GM12864 (cell line): ENCODE measurements around the gene PPP1R14C.

Source experiments
- DNase-seq: peaks from one replicate; pipeline ENCODE4 v3.0.0-alpha.2; 2011; ENCODE audit warnings: low read depth
- H3K4me3 ChIP-seq: 2 replicates; pipeline ENCODE4 v1.5.1; 2011; ENCODE audit warnings: mild to moderate bottlenecking, low read depth, low read length, control low read depth
- CTCF ChIP-seq: IDR thresholded peaks from 2 replicates; pipeline ENCODE4 v1.5.1; 2011; ENCODE audit warnings: low read depth, mild to moderate bottlenecking, moderate library complexity, low read length, control low read depth, inconsistent platforms; ENCODE audit errors: missing control alignments

PPP1R14C gene

GRCh38 chr6:150229436-150230163, 86.8 kb downstream of the PPP1R14C start:
- DNase-seq: no peak
- TF ChIP-seq CTCF: no peak

GRCh38 chr6:150230164-150230561, 87.3 kb downstream of the PPP1R14C start:
- H3K4me3 ChIP-seq: no peak overlapping the region
- DNase-seq: no peak
- no peak for TF ChIP-seq CTCF

More at GRCh38 chr6:150229436-150230163, 86.8 kb downstream of the PPP1R14C start:
- no peak overlapping the region for H3K4me3 ChIP-seq

- no peak for DNase-seq
- no peak overlapping the region for H3K4me3 ChIP-seq
- no peak for TF ChIP-seq CTCF
Observed at GRCh38 chr6:150230832-150231524, 88.1 kb downstream of the PPP1R14C start.

- TF ChIP-seq CTCF: no peak
- DNase-seq: no peak
- no peak overlapping the region for H3K4me3 ChIP-seq
Observed at GRCh38 chr6:150231525-150231850, 88.6 kb downstream of the PPP1R14C start.

GRCh38 chr6:150233843-150234269, 91.0 kb downstream of the PPP1R14C start:
- no peak for DNase-seq
- TF ChIP-seq CTCF: no peak
- no peak overlapping the region for H3K4me3 ChIP-seq

GRCh38 chr6:150235218-150235617, 92.4 kb downstream of the PPP1R14C start:
- DNase-seq: no peak
- TF ChIP-seq CTCF: no peak
- no peak overlapping the region for H3K4me3 ChIP-seq
